Smooth muscle cell of the brain vasculature (primary cell): ENCODE data around the gene ABCA4.

Experiments used
- DNase-seq: peaks from one replicate; pipeline ENCODE4 v3.0.0-alpha.2; 2012; ENCODE audit warnings: low read depth, low spot score

ABCA4 gene

DNA sequence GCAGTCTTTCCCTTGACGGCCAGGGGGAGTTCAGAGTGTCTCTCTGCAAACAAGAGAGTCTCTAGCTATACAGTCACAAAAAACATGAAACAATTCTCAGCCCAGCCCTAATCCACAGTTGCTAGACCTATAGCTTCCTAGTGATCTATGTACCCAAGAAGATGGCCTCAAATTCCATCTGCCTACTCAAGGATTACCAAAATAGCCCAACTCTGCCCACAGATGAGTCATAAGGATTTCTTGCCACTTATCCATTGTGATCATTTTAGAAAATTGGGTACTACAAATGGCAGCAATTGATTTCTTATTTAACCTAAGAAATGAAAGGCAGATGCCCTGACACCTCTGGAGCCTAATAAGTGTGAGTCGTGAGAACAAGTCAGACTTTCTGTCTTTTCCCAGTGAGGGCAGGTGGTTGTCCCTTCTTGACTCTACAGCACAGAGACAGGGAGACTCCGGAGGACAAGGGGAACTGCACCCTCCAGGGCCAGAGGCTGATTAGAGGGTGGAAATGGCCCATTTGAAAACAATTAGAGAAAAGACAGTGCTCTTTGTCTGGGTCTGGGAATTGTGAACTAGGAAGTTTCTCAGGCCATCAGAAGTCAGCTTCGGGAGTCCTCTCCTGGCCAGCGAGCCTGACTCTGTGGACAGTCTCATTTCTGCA is 65.4 kb downstream of the ABCA4 start:
- DNase-seq, result no peak

DNA sequence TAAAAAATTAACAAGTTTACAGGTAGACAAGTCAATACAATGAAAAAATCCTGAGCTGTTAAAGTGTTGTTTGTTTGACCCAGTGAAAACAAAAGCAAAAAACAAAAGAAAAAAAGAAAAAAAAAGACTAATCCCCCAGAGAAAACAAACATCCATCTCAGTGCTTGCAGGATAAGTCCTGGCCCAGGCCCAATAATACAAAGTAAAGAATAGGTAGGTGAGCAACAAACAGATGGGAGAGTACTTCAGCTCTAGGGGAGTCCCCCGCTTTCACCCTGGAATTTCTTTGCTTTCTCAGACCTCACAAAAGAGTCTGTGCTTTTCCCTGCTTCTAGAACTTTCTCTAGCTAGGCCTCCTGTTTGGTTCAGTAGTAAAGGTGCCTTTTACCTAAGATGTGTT is 70.3 kb downstream of the ABCA4 start:
- no peak for DNase-seq

DNA sequence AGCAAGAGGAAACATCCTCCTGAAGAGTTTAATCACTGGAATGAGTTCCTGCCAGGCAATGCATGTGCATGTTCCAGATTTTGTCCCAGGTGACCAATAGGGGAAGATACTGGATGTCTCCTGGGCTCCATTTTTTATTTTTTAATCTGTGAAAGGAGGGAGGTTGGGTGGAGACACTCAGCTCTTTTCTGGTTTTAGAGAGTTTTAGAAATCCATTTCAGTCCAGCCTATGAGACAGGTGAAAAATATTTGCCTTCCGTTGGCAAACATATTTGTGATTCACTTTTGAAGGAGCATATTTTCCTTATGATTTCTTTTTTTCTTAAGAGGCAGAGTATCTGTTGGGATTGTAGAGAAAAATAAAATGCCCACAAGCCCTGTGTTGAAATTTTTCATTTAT is 70.7 kb downstream of the ABCA4 start:
- DNase-seq, result no peak

DNA sequence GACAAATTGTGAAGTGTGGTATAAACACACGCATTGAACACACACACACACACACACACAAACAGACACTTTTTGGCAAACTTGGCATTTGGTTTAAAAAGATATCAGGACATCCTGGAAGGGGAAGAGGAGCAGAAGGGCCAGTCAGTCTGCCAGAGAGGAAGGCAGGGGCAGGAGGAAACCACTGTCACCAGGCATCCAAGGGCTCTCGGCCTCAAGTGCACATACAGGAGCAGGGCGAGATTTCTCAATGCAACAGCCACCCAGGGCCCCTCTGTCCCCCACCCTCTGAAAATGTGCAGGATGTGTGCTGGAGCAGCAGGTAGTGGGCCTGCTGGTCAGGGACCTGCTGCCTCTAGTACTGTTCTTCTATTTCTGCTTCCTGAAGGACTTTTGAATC is 71.2 kb downstream of the ABCA4 start:
- DNase-seq, result no peak

DNA sequence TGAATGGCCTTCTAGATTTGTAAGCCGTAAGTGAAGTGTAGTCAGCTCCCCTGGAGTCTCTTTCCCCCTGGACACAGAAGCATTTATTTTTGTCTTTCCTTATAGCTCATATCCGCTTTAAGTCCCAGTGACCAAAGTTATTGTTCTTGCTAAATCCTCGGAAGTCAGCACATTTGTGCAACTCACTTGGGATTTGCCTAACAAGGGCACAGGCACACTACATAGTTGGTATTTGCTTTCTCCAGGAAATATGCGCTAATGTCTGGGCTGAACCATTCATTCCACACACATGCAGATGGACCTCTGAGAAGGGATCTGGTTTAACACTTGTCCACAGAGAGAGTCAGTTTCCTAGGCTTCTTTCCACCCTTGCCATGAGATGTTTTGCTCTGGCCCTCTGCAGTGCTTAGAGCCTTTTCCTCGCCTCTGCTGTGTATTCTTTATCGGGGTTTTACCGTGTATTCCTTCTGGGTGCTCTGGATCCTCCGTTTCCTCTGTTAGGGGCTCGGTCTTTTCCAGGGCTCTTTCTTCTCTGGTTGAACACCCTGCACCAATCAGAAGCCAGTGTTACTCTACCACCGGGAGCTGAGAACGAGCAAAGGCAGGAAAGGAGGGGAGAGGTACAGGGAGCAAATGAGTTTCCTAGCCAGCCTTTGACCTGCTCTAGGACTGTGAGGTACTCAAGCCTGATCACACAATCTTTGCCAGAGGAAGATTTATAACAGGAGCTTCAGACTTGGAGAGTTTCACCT is 72.4 kb downstream of the ABCA4 start:
- DNase-seq, result no peak

DNA sequence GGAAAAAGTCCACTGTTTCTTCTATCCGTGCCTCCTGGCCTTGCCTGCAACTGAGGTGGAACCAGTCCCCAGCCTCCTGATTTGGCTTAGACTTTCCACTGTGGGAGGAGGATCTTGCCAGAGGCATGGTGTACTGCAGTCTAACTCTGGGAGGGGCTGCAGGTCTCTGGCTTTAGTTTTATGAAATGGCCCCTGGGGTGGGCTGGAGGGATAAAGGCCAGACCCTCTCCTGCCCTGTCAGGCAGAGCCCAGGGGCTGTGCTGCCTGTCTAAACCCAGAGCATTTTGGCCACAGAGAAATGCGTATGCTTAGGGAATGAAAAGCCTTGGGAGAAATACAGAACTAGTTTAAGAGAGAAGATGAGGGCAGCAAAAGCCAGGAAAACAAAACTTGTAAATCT is 73.0 kb downstream of the ABCA4 start:
- no peak for DNase-seq

DNA sequence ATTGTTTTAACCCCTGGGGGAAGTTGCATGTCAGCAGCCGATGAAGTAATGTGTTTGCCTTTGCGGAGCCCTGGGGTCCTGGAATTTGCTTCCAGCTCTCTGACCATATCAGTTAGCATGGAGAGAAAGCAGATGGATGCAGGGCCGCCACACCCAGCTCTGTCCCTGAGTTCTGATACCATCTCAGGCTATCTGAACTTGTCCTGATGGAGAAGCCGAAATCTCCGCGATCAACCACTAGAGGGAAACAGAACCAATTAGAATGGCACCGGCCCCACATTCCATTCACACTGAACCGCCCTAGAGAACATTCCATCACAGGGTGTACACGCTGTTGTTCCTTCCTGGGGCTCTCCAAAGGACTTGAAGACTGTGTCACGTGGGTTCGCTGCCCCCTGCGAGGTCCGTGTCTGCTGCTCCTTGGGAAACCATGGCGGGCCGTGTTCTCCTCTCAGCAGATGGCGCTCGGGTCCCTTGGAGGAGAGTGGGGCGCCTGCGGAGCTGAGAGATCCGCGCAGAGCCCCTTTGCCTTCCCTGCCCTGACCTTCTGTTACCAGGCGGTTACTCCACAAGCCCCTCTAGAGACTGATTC is 75.4 kb downstream of the ABCA4 start:
- peak; percentile 99 for DNase-seq

DNA sequence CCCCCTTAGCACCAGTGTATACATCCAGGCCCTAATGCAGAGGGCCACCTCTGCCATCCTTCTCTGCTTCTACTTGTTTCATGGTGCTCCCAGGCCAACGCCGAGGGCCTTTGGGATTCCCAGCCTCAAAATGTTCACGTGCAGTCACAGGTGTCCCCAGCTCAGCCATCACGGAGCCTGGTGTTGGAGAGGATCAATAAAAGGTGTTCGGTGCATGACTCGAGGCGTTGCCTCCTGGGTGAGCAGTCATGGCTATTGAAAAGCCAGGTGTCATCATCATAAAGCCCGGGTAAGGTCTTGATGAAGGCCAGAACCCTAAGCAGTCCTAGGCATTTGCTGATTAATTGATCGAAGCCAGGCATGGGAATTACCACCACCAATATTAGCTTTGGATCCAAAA is 76.1 kb downstream of the ABCA4 start:
- DNase-seq, result no peak

DNA sequence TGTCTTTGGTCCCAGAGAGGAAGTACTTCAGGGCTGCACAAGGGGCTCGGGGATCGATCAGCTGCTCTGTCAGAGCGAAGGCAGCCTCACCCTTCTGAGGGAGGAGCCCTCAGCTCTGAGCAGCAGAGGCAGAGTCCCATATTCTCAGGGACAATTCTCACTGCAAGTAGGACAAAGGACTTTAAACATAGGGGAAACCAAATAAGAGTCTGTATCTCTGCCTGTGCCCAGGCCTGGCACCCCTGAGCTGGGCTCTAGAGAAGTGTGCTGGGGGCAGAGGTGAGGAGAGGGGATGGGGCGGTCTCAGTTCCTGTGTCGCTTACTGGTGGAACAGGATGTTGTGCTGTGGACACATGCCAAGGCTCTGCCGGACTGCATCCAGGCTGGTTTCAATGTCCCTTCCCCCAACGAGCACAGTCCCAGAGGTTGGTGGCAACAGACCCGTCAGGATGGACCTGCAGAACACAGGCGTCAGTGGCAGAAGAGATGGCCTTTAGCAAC is 76.6 kb downstream of the ABCA4 start:
- no peak for DNase-seq

DNA sequence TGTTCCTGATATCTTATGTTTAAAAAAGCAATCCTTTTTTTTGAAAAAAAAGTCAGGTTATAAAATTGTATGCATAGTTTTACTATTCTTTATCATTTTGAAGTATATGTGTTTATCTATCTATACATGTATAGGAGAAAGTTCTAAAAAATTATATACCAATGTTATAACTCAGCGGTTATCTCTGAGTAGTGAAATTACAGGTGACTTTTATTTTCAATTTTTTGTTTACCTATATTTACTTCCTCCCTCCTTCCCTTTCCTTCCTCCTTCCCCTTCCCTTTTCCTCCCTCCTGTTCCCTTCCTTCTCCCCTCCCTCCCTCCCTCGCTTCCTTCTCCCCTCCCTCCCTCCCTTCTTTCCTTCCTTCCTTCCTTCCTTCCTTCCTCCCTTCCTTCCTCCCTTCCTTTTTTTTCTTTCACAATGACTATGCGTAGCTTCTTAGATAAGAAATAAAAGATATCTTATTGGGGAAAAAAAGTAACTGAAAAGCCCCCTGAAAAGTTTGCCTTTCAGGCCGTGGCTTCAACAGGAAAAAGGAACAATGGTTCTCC is 77.1 kb downstream of the ABCA4 start:
- no peak for DNase-seq

DNA sequence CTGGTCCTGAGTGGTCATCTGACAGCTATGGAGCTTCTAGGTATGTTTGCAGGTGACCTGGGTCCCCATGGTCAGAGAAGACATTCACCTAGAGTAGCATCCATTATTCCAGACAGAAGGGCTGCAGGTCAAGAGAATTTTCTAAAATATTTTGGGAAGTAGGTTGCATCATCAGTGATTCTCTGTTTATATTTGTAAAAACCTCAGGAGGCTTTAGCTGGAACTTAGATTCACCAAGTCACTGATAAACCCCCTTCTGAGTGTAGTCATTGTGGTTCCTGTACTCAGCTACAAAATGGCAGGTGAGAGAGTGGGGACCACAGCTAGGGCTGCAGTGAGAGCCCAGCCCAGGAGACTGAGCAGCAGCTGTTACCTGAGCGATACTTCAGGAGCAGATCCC is 78.6 kb downstream of the ABCA4 start:
- no peak for DNase-seq

DNA sequence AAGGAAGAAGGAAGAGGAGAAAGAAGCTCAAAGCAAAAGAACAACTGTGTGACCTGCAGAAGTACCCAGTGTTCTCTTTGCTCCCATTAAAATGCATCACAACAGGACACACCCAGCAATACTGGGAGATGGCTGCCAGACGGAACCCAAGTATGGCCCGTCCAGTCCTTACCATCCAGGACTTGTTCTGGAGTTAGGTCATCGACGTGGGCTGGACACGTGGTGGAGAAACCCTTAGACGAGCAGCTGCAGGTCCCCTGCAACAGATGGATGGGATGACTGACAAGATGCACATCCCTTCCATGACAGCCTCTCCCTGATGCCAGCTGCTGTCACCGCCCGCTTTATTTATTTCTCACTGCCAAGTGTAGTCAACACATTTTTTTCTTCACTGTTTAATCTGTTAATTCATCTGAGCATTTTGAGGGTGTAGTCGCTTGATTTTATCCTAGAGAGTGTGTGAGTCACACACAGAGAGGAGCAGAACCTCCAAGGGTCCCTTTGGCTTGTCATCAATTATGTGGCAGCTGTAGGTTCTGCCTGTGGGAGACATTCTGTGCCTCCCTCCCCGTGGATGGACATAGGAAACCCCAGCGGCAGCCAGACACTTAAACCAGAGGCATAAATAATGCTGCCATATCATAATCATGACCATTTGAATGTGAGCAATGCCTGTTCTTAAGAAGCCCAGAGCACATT is 80.9 kb downstream of the ABCA4 start:
- DNase-seq, result no peak

DNA sequence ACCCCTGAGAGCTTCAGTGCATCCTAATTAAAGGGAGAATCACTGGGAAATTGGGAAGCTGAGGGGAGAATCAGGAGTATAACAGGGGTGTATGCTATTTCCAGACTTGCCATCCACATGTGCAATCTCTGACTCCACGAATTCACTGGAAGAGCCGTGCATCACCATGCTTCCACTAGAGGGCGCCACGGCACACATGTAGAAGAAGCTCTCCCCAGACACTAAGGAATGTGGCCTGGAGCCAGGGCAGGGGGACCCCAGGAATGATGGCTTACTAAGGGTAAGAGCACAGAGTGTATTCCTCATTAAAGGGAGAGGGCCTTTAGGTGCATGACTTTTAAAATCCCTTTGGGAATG is 81.5 kb downstream of the ABCA4 start:
- DNase-seq, result no peak

DNA sequence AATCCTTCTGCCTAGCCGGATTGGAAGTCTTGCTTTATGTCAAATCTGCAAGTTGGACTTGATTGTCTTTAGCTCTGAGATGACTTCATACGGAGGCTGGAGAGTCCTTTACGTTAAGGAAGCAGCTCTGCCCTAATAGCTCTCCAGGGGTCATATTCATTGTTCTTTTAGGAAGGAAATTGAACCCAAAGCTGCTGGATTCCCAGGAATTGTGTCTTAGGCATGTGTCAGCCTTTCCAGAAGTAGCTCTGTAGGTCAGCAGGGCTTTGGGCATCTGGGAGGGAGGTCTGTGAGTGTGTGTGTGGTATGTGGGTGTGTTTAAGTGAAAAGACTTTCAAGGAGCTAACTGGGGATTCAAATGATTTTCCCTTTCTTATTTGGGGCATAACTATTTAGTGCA is 82.4 kb downstream of the ABCA4 start:
- DNase-seq, result no peak

DNA sequence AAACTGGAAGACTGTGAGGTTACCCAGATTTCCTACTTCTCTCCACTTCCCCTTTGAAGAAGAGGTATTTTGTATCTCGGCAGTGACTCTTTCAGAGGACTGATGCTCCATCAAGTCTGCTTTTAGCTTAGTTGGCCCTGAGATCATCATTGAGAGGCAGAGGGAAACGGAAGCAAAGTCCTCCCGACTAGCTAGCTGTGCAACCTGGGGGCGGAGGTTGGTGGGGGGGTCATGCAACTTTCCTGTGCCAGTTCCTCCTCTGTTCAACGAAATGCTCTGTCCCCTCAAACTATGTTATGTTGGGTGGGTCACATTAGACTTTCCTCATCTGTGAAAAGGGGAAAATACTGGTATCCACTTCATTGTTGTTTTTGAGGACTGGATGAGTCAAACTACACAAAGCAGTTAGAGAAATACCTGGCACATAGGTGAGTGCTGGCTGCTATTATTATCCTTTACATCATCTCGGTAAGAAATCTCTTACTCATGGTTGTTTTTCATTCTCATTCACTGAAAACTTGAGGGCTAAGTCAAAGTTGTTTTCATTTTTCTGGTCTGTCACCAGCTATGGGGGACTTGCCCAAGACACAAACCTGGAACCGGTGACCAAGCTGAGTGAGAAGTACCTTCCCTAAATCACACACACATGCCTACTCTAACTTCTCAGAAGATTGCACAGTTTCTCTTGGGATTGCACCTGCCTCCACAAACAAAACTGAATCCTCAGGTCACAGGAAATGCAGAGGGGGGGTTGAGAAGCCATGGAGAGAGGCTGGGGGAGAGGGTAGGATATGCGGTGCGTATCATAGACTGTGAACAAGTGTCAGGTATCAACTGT is 83.3 kb downstream of the ABCA4 start:
- DNase-seq, result no peak

DNA sequence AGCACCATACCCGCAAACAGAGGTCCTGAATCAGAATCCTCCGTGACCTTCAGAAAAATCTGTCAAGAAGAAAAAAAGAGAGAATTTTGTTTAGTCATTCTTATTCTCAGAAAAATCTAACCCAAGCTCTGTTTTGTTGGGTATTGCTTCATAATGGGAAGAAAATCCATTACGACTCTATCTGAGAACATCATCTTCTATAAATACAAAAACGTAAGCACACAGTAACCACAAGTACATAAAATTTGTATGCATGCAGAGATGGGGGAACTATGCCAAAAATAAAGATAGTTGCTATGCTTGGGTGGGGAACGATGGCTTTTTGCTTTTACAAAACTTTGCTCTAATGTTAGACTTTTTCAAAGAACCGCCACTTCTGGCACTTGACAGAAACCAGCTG is 84.2 kb downstream of the ABCA4 start:
- no peak for DNase-seq

DNA sequence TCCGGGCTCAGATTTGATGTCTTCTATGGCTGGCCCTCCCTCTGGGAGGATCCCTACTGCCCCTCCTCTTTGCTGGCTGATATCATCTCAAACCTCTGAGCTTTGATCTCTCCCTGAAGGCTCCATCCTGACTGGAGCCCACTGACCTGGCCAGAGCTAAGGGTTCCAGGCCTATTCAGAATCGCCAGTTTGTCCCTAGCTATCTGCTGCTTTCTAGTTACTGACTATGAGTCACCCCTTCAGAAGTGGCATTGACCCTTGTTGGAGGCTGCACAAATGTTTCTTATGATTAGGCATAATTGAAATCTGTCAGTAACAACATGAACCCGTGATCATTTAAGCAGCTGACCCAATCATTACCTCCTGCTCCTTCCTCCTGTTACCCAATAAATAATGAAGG is 87.1 kb downstream of the ABCA4 start:
- no peak for DNase-seq

DNA sequence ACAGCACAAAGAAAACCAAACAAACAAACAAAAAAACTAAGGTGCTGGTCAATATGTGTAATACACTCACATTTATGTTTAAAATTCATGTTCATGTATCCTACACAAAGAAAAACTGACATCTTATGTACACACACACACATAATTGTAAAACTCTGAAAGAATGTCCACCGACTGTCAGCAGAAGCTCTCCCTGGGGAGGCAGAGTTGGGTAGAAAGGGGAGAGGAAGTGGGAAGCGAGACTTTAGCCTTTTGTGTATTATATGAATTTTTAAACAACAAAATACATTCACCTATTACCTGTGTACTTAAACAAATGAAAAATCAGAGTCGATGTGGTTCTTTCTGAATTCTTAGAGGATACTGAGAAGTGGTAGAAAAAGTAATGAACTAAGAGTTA is 88.3 kb downstream of the ABCA4 start:
- DNase-seq, result no peak

DNA sequence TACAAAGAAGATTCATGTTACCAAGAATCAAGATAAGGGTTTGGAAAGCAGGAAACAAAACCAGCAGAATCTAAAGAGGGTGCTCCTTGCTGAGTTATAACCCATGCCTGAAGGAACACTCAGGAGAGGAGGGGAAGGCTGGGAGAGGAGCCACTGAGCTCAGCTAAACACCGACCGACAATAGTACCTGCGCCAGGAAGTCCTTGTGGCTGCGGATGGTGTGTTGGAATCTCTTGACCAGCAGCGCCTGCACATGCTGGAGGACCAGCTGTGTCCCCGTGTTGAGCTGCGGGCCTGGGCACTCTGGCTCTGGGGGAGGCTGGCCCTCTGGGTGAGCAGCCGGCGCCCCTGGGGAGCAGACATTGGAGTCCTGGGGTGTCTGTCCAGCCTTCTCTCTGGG is 89.4 kb downstream of the ABCA4 start:
- DNase-seq, result no peak

DNA sequence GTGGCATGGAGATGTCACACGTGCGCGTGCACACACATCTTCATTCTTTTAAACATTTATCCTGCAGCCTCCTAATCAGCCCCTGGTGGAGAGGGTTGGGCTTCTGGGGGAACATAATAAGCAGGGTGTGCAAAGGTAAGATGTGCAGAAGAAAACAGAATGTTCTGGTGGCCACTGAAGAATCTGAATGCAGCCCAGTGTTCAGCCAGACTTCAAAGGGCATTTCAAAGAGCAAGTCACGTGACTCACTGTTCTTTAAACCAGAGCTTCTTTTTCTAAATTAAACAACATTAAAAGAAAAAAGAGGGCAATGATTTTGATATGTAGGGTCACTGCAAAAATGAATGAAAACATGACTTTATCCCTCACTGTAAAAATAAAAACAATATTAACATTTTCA is 89.8 kb downstream of the ABCA4 start:
- no peak for DNase-seq
